SU-DHL-6 (cell line): Measurements from ENCODE around the gene SH2D4B.

Experiments
- H2AFZ ChIP-seq: fragments of 200-600 bp; sonication (generic); 2 replicates; pipeline ENCODE4 v1.6.1; 2014; ENCODE audit warnings: low read depth, mild to moderate bottlenecking, moderate library complexity, mixed read lengths, antibody characterized with exemption, low read length; ENCODE audit not compliant: severe bottlenecking
- H3F3A ChIP-seq: fragments of 200-600 bp; shearing (Covaris generic); 2 replicates; pipeline ENCODE4 v1.6.0; 2016; ENCODE audit warnings: antibody characterized with exemption, mild to moderate bottlenecking; ENCODE audit not compliant: insufficient read depth
- H3K27ac ChIP-seq: fragments of 200-600 bp; sonication (generic); 2 replicates; pipeline ENCODE4 v1.5.1; 2016; ENCODE audit warnings: low read depth, mild to moderate bottlenecking, low read length, moderate library complexity, mixed read lengths
- H3K27me3 ChIP-seq: fragments of 200-600 bp; sonication (generic), shearing (Covaris generic); 2 replicates; pipeline ENCODE4 v1.6.0; 2014; ENCODE audit warnings: mild to moderate bottlenecking, low read length
- H3K36me3 ChIP-seq: fragments of 200-600 bp; sonication (generic); 2 replicates; pipeline ENCODE4 v1.6.1; 2014; ENCODE audit warnings: mild to moderate bottlenecking, low read length, mixed read lengths
- H3K4me2 ChIP-seq: fragments of 300-600, 200-600 bp; shearing (Covaris generic), sonication (generic); 2 replicates; pipeline ENCODE4 v1.6.0; 2014; ENCODE audit warnings: low read length, low read depth, mild to moderate bottlenecking; ENCODE audit not compliant: poor library complexity, severe bottlenecking
- H3K4me3 ChIP-seq: fragments of 200-600 bp; sonication (generic); 2 replicates; pipeline ENCODE4 v1.5.1; 2014; ENCODE audit warnings: antibody characterized with exemption, low read length, mild to moderate bottlenecking, mixed read lengths; ENCODE audit not compliant: insufficient read depth, poor library complexity, severe bottlenecking
- H3K79me2 ChIP-seq: fragments of 200-600 bp; sonication (generic); 2 replicates; pipeline ENCODE4 v1.6.1; 2014; ENCODE audit warnings: mild to moderate bottlenecking, low read length, moderate library complexity; ENCODE audit not compliant: insufficient read depth
- H3K9ac ChIP-seq: fragments of 200-600 bp; sonication (generic); 2 replicates; pipeline ENCODE4 v1.7.0; 2014; ENCODE audit warnings: mild to moderate bottlenecking, low read length
- H3K9me2 ChIP-seq: fragments of 200-600 bp; sonication (generic); replicated peaks from 2 replicates; pipeline ENCODE4 v1.6.1; 2014; ENCODE audit warnings: low read length; ENCODE audit not compliant: insufficient read depth
- H3K9me3 ChIP-seq: fragments of 200-600 bp; sonication (generic); 2 replicates; pipeline ENCODE4 v1.6.1; 2014; ENCODE audit warnings: low read length, mixed read lengths; ENCODE audit not compliant: insufficient read depth
- H4K20me1 ChIP-seq: fragments of 200-600 bp; sonication (generic); 2 replicates; pipeline ENCODE4 v1.6.1; 2014; ENCODE audit warnings: low read depth, mild to moderate bottlenecking, antibody characterized with exemption, low read length, moderate library complexity, mixed read lengths
- EZH2phosphoT487 ChIP-seq: fragments of 200-600 bp; sonication (generic), shearing (Covaris generic); conservative IDR thresholded peaks from 2 replicates; pipeline ENCODE4 v1.6.1; 2018; ENCODE audit warnings: mild to moderate bottlenecking, antibody characterized with exemption, low read length, moderate library complexity, mixed read lengths
- TF ChIP-seq, protein P1 (sequence below): fragments of 200-600 bp; sonication (generic); IDR thresholded peaks from one replicate; pipeline ENCODE4 v1.5.1; 2017; ENCODE audit warnings: antibody characterized with exemption, mild to moderate bottlenecking, low read length, moderate library complexity; ENCODE audit not compliant: insufficient read depth, poor library complexity, severe bottlenecking

SH2D4B gene

DNA sequence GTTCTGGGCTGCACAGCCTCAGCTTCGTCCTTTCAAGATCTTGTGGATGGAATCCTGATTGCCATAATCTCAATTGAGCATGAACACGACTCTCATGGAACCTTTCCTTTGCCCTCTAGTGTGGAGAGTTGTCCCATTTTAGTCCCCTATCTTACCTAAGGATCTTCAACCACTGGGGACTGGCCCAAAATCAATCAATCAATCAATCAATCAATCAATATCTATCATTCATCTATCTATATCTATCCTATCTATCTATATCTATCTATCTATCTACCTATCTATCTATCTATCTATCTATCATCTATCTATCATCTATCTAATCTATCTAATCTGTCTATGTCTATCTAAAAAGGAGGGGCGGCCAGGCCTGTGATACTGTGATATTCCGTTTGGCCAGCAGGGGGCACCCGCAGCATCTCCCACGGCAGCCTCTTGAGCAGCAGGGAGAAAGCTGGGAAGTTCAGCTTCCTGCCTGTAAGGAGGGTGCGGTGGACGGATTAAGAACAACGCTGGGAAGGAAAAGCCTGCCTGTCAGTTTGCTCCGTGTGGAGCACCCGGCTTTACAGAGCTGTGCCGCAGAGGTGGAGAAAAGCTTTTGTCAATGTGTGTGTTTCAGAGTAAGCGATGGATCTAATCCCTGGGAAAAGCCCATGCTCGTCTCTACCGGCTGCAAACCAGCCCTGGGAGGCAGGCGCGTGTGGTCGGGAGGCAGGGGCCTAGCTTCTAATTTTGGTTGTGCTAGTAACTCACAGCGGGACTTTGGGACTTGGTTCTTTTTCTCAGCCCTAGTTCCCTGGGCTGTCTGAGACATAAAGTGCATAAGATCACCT is 124.9 kb downstream of the SH2D4B start:
- TF ChIP-seq EZH2phosphoT487: no peak
- TF ChIP-seq, protein P1, sequence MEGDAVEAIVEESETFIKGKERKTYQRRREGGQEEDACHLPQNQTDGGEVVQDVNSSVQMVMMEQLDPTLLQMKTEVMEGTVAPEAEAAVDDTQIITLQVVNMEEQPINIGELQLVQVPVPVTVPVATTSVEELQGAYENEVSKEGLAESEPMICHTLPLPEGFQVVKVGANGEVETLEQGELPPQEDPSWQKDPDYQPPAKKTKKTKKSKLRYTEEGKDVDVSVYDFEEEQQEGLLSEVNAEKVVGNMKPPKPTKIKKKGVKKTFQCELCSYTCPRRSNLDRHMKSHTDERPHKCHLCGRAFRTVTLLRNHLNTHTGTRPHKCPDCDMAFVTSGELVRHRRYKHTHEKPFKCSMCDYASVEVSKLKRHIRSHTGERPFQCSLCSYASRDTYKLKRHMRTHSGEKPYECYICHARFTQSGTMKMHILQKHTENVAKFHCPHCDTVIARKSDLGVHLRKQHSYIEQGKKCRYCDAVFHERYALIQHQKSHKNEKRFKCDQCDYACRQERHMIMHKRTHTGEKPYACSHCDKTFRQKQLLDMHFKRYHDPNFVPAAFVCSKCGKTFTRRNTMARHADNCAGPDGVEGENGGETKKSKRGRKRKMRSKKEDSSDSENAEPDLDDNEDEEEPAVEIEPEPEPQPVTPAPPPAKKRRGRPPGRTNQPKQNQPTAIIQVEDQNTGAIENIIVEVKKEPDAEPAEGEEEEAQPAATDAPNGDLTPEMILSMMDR: peak; percentile 93
- no peaks in the 10 kb centered on the region for H3K36me3 ChIP-seq
- no peak overlapping the region for H3K4me3 ChIP-seq
- H2AFZ ChIP-seq: no peak overlapping the region
- H3K9me3 ChIP-seq: no peaks in the 10 kb centered on the region
- H3K9ac ChIP-seq: no peak overlapping the region
- no peaks in the 10 kb centered on the region for H3K9me2 ChIP-seq
- no peaks in the 10 kb centered on the region for H3K27me3 ChIP-seq
- no peaks in the 10 kb centered on the region for H3K79me2 ChIP-seq
- H3F3A ChIP-seq: no peaks in the 10 kb centered on the region
- H3K4me2 ChIP-seq: no peak overlapping the region
- H3K27ac ChIP-seq: no peak overlapping the region
- no peaks in the 10 kb centered on the region for H4K20me1 ChIP-seq

DNA sequence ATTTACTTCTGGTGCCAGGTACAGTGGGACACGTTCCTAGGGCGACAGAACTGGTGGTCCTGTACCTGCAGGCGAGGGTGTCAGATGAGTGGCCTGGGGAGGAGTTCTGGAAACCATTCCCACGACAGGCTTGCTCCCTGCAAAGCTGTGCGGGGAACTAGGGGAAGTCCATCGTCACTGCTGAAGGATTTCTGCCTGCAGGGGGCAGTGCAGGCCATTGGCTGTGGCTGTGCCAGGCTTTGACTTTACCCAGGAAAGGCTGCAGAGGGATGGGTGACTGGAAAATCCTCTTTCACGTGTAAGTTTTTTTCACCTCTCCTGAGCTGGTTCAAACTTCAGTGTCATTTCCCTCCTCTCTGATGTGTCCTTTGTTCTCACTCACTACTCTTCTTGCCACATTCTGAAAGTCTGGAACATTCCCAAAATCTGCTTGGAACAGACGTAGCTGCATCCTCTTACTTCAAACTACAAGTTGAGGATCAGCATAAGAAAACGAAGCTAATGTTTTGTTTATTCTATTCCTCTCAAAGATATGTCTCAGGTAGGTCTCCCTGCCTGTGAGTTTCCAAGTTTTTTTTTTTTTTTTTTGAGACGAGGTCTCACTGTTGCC is 126.5 kb downstream of the SH2D4B start:
- no peak overlapping the region for H3K4me3 ChIP-seq
- H2AFZ ChIP-seq: no peak overlapping the region
- H3K9ac ChIP-seq: no peak overlapping the region
- H3K36me3 ChIP-seq: no peaks in the 10 kb centered on the region
- H3K79me2 ChIP-seq: no peaks in the 10 kb centered on the region
- H3F3A ChIP-seq: no peaks in the 10 kb centered on the region
- no peak overlapping the region for H3K27ac ChIP-seq
- no peaks in the 10 kb centered on the region for H3K27me3 ChIP-seq
- H4K20me1 ChIP-seq: no peaks in the 10 kb centered on the region
- H3K9me3 ChIP-seq: no peaks in the 10 kb centered on the region
- H3K4me2 ChIP-seq: no peak overlapping the region
- H3K9me2 ChIP-seq: no peaks in the 10 kb centered on the region
- TF ChIP-seq, protein P1: peak; percentile 76
- TF ChIP-seq EZH2phosphoT487: no peak

DNA sequence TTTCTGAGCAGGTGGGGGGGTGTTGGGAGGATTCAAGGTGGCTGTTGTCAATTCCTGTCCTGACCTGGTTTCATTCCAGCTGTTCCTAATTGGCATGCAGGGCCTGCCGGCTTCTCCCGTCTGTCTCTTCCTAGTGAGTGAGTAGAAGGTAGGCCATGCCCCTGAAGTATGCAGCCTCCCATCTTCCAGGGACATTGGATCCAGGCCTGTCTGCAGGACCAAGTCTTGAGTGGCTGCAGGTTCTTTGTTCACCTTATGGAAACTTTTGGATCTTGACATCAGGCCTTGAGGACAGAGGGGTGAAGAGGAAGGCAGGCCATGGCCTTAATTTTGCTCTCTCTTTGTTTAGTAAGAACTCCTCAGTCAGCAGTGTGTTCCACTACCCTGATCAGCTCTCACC is 131.8 kb downstream of the SH2D4B start:
- H3K9me3 ChIP-seq: no peaks in the 10 kb centered on the region
- no peak overlapping the region for H2AFZ ChIP-seq
- TF ChIP-seq, protein P1: no peak
- TF ChIP-seq EZH2phosphoT487: no peak
- H4K20me1 ChIP-seq: no peaks in the 10 kb centered on the region
- no peak overlapping the region for H3K4me3 ChIP-seq
- H3K36me3 ChIP-seq: no peaks in the 10 kb centered on the region
- no peaks in the 10 kb centered on the region for H3F3A ChIP-seq
- no peaks in the 10 kb centered on the region for H3K9me2 ChIP-seq
- no peak overlapping the region for H3K27ac ChIP-seq
- no peaks in the 10 kb centered on the region for H3K79me2 ChIP-seq
- H3K27me3 ChIP-seq: no peaks in the 10 kb centered on the region
- H3K9ac ChIP-seq: no peak overlapping the region
- no peak overlapping the region for H3K4me2 ChIP-seq
